Measurements from ENCODE around the gene MDK.

MDK gene

GRCh38 chr11:46383974-46384701 is 2.7 kb downstream of the MDK start:
- DNase-seq (ENCODE audit: low spot score), result no peak

DNA sequence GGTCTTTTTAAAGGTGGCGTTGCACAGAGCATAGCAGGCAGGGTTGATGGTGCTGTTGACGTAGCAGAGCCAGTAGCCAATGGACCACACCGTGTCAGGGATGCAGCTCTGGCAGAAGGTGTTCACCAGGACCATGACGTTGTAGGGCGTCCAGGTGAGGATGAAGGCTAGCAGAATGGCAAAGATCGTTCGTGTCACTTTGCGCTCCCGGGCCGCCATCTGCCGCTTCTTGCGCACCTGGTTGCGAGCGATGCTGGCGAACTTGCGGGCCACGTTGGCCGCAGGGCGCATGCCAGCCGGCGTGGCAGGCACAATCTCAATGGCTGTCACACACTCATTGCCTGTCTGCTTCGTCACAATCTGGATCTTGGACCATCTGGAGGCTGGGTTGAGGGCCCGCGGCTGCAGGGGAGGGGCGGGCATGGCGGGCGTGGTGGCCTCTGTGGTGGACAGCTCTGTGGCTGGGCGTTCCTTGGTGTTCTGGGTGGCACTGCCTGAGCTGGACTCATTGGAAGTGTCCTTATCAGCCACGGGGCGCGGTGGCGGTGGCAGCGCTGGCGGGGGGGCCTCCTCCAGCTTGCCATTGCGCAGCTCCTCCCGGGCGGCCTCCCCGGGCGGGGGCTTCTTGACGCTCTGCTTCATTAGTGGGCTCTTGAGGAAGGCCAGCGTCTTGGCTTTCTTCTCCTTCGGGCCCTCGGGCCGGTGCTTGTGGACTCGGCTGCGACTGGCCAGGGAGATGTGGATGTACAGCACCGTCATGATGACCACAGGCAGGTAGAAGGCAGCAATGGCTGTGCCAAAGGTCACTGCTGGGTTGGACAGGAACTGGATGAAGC is 3.9 kb downstream of the MDK start:
- no peak for DNase-seq (ENCODE audit: low spot score)

- DNase-seq (ENCODE audit: low spot score), result no peak
Measured at GRCh38 chr11:46386005-46386578, 4.6 kb downstream of the MDK start.

- no peak for DNase-seq (ENCODE audit: low spot score)
Measured at GRCh38 chr11:46386674-46387073, 5.2 kb downstream of the MDK start.

DNA sequence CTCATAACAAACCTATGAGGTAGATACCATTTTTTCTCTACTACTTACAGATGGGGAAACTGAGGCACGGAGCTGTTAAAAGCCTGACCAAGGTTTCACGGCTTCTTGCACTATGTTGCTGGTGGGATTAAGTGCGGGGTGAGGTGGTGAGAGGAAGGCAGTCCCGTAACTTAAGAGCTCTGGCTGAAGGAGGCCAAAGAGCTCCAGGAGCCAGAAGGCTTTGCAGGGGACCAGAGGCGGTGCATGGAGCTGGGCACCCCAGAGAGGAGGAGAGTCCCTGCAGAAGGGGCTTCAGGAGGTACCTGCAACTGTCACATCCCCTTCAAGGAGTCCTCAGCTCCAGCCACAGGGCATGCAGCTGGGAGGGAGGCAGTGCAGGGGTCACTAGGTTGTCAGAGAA is 6.0 kb downstream of the MDK start:
- no peak for DNase-seq (ENCODE audit: low spot score)

- DNase-seq (ENCODE audit: low spot score), result no peak
Measured at GRCh38 chr11:46387919-46388618, 6.6 kb downstream of the MDK start.

DNA sequence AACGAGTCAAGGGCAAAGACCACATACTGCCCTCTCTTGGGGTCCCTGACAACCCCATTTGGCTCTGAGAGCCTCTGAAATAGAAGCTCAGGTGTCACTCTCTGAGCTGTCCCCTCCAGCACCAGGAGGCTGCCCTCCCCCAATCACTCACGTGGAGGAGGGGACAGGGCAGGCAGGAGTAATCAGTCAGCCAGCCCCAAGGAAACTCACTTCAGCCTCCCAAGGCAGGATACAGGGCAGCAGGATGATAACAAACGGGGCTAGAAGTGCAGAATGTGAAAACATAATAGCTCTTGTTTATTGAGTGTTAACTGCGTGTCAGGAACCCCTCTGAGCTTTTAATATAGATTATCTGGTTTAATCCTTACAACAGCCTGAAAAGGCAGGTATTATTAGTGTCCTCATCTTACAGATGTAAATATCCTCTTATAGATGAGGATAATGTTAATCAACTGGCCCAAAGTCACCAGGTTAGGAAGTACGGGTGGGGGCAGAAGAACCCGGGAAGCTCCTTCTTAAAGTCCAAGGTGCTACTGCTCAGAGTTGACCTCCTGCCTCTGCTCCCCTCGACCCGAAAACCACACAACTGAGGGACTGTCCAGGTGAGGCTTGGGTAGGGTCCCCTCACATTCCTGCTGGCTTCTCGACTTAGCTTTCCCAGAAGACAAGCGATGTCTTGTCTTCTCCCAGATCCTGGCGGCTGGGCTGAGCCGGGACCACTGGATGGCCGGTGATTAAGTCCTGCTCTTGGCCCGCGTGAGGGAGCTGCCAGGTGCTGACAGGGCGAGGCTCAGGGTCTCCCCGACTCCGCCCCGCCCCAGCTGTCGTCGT is 7.4 kb downstream of the MDK start:
- DNase-seq (ENCODE audit: low spot score), result no peak

- peak; percentile 94 for DNase-seq (ENCODE audit: low spot score)
Measured at GRCh38 chr11:46389450-46390330, 8.2 kb downstream of the MDK start.

DNA sequence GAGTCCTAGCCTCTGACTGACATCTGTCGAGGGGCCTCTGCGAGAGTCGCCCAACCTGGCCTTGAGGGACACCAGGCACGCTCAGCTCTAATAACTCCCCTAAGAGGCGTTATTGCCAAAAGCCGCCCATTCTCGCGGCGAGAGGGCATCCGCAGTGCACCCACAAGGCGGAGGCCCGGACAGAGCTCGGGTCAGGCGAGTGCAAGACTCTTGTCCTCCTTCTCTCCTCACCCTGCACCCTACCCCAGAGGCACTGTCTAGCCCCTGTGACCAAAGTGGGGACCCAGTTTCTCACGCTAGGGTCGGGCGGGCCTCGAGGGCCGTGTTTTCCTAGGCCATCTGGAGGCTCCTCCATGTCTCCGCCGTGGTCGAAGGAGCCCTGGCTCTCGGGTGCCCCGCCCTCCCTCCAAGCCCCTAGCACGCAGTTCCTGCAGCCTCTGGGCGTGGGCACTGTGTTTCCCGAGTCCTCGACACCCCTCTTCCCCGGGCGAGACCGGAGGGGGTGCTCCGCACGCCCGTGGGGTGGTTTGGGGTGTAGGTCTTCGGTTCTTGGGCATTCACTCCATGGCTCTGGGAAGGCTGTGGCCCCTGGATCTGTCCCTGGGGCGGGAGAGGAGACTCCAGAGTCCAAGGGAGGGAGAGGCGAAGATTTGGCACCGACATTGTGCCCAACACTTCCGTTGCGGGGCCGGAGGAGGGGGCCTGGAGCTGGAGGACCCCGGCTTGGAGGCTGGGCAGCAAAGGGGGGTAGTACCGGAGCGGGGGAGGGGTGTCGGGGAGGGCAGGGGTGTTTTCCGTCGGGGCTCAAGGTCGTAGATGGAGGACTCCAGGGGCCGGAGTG is 9.1 kb downstream of the MDK start:
- no peak for DNase-seq (ENCODE audit: low spot score)

DNA sequence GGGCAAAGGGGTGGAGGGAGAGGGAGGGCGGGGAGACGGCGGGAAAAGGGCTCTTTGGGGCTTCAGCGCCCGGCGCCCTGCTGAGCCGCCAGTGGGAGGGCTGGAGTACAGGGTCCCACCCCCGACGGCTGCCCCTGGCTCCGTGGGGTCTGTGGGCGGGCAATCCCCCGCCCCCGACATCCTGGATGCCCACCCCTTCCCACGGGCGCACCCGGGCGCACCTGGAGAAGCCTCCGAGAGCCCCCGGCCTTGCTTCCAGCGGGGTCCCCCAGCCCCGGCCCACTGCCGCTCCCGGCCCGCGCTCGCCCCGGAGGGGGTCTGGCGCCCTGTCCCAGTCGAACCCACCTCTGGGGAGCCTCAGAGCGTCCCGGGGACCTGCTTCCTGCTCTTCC is 9.7 kb downstream of the MDK start:
- no peak for DNase-seq (ENCODE audit: low spot score)

- peak; percentile 94 for DNase-seq (ENCODE audit: low spot score)
Measured at GRCh38 chr11:46391578-46392420, 10.3 kb downstream of the MDK start, which contains the start of gene CHRM4. Gene CHRM4 (minus strand): TSS chr11:46391776. CDS start chr11:46386557, 5,219 bp downstream.

GRCh38 chr11:46392421-46393230 is 11.2 kb downstream of the MDK start:
- peak; percentile 91 for DNase-seq (ENCODE audit: low spot score)

DNA sequence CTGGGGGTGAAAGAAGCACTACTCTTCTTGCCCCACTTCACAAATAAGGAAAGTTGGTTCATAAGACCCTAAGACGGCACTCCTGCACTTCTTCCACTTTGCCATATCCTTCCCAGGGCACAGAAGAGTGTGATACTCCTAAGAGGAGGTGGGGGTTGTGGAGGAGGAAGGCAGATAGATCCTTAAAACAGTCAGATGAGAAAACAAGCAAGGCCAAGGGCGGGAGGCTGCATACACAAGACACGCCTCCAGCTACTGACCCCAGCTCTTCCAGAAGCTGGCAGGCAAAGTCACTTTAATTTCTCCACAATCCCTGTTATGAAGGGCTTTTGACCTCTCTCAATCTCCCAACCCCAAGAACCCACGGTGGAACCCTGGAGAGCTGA is 11.8 kb downstream of the MDK start:
- no peak for DNase-seq (ENCODE audit: low spot score)

GRCh38 chr11:46393759-46394158 is 12.3 kb downstream of the MDK start:
- no peak for DNase-seq (ENCODE audit: low spot score)

- DNase-seq (ENCODE audit: low spot score), result no peak
Measured at GRCh38 chr11:46397526-46397925, 16.1 kb downstream of the MDK start.

DNA sequence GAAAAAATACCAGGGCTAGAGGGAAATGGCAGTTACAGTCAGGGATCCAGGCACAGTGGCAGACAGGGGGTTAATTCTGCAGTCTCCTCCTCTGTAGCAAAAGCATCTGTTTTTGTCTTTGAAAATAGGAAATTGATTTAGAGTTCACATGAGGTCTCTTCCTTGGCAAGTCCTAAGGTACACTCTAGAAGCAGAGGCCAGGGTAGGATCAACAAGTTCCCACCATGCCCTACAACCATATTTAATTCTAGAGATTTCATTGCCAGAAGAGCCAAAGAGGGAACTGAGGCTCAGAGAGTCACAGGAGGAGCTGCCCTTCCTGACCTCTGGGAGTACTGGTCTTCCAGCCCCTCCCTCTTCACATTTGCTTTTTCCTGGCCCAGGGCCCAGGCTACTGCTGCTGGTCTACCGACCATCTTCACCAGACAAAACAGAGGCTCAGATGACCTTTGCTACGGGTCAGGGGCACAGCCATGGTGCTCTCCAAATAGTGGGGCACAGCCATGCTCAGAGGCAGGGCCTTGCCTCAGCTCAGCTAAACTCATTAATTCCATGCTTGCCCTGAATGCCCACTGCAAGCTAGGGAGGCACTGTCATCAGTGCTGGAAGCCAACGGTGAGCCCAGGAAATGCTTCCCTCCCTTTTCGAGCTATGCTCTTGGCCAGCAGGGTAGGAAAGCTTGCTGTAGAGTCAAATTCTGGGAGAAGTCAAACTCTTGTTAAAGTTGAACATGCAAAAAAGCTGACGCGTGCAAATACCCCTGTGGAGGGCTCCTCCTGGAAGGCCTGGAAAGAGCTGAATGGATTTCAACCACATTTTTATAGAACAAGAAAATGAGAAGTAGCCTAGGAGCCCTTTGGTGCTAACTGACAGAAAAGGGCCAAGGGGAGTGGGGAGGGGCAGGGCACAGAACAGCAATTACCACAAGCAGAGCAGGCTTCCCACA is 21.8 kb downstream of the MDK start:
- no peak for DNase-seq (ENCODE audit: low spot score)
